ENCODE data around the gene LRRN2. TPM values are rescaled to one million over a fixed set of nuclear protein-coding genes. Genes with fewer than 3 reads are reported as not detected.
"Not testable (repeated sequence)": the region's sequence is repeated elsewhere in the genome, so short reads cannot be mapped to it uniquely, and the experiment has no call there.

LRRN2 gene
- 10 to 100 TPM; 11.1 to 26.3 (median 12.5) TPM for polyA plus RNA-seq (ENCODE audit: insufficient read length in 4 of 4)

DNA sequence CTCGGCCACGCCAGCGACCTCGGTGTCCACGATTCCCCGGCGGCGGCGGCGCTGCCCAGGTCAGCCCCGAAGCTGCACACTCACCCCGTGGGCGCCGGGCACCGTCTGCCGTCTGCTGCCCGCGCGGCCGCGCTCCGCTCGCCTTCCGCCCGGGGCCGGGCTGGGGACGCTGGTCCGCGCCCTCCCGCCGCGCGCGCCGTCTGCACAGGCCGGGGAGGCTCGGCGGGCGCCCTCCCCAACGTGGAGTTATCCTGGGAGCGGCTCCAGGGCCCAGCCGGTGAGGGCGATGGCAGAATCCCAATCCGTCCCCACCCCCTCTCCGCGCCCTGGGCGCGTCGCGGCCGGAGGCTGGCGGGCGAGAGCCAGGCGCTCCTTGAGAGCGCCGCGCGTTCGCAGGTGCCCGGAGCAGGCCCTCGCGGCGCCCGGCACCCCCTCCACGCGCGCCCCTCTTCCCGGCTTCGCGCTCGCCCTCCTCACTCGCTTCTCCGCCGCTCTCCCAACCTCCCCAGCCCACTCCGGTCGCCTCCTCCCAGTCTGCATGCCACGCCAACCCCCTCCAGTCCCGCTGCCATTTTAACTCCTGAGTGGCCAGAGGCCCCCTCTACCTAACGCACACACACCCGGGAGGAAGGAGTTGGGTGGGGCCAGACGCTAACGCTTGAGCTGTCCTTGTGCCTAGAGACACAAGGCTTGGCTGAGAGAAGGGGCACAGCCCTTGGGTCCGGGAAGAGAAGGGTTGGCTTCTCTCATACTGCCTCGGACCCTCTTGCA is at the start of gene LRRN2:
Gene LRRN2 (minus strand): TSS at position 503 of the 771 bp plus-strand sequence. CDS start 65,746 bp downstream, outside the sequence.
- no peak for DNase-seq (ENCODE audit: low read depth in 4 of 4, low spot score in 3 of 4)

DNA sequence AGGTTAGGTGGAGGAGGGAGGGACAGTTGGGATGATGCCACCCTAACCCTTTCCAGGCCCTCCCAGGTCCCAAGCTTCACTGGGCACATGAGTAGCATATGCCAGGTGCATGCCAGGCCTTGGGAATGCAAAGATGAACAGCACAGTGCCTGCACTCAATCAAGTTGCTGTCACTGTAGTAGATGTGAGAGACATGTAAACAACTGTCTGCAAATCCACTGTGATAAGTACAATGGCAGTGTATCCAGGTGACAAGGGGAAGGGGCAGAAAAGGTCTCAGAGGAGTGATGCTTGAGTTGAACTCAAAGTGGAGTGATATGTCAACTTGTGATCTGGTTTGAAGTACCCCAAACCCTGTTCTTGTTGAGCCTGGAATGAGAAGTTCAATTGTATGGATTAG is 49.5 kb upstream of the LRRN2 start:
- no peak for DNase-seq (ENCODE audit: low read depth in 4 of 4, low spot score in 3 of 4)

DNA sequence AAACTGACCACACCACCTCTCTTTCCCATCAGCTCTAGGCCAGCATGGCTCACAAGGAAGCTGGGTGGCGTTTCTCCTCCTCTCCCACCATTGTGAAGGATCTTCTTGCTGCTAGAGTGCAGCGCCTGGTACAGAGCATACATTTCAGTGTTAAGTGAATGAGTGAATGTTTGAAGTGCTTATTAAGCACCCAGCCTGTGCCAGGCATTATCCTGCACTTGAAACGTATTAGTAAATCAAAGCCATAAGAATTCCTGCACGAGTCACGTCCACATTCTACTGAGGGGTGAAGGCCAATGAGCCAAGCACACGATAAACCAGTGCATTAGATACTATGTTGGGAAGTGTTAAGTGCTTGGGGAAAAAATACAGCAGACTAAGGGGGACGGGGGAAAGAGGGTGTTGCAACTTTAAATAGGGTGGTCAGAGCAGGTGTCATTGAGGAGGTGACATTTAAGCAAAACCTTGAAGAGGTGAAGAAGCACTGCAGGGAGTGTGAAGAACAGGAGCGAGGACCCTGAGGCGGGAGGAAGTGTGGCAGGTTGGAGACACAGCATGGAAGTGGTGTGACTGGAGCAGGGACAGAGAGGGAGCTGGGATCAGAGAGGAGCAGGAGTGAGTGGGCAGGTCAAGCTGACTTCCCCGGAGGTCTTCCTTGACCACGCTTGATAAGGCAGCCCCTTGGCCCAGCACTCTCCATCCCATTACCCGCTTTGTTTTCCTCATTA is 48.5 kb upstream of the LRRN2 start:
- DNase-seq (ENCODE audit: low read depth in 4 of 4, low spot score in 3 of 4) = no peak

DNA sequence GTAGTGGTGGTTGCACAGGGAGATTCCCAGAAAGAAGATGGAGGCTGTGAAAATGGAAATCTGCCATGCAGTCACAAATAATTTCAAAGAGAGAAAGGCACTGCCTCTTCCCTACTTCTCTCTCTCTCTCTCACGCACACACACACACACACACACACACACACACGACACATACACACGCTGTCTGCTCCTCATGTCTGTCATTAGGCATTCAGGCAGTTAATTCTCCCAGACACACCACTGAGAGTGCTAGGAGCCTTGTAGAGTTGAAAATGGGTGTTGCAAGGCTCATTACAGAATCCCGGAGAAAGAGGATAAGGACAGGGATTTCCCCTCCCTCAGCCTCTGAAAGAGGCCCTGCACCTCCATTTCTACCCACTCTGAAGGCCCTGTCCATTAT is 47.8 kb upstream of the LRRN2 start:
- DNase-seq (ENCODE audit: low read depth in 4 of 4, low spot score in 3 of 4) = no peak

DNA sequence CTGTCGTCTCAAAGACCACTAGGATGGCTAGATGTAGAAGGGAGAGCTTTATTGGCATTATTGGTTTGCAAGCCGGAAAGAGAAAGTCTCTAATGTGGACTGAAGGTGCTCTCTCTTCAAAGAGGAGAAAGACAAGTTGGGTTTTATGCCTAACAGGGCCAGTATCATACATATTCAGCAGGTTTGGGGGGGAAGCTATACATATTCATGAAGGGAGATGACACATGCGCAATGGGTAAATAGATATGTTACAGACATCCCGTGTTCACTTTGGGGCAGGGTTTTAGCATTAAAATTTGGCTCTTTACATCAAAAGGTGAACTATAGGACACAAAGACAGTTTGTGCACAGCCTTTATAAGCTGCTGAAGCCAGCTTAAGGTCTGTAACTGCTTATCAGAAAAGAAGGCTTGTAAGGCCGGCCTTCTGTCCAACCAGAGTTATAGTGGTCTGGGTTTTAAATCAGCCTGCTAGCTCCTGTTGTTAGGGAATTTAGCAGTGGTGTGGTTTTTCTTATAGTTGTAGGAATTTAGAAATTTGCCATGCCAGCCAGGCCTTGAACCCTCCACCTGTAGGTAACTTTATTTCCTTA is 46.5 kb upstream of the LRRN2 start:
- DNase-seq (ENCODE audit: low read depth in 4 of 4, low spot score in 3 of 4) = no peak

DNA sequence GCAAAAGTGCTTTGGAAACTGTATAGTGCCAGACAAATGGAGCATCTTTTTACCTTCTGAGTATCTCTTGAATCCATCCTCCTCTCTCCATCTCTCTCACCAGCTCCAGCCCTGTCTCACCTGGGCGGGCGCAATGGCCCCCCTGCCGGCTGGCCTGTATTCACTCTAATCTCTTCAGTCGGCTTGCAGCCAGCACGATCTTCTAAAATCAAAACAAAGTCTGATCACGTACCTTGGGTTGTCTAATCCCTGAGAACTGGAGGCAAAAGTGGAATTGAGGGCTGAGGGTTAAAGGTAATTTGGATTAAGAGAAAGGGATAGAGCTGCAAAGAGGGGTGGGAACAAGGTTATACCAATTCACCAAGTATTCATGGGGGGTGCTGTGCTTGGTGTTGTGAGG is 46.0 kb upstream of the LRRN2 start:
- DNase-seq (ENCODE audit: low read depth in 4 of 4, low spot score in 3 of 4) = no peak

DNA sequence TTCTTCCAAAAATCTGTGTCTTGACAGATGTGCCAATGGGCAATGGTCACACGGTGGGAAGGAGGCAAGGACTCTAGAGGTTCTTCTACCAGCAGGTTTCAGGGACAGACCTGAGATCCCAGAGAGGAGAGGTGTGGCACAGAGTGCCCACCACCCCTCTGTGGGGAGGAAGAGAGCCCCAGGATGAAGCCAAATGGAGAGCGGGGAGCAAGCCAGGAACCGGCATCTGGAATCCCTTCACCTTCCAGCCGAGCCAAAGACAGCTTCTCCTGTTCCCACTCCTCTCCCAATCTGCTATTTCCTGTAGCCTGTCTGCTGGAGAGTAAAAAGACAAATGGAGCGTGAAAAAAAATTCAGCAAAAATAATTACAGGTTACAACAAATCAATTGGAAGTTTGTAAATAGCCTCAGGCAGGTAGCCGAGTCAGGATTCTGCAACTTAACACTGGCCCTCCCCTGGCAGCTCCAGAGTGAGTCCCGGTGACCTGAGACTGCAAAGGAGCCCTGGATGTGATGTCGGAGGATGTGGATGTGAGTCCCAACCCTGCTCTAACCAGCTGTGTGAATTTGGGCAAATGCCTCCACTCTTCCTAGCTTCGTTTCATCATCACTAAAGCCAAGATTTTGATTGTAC is 45.4 kb upstream of the LRRN2 start:
- DNase-seq (ENCODE audit: low read depth in 4 of 4, low spot score in 3 of 4) = no peak

DNA sequence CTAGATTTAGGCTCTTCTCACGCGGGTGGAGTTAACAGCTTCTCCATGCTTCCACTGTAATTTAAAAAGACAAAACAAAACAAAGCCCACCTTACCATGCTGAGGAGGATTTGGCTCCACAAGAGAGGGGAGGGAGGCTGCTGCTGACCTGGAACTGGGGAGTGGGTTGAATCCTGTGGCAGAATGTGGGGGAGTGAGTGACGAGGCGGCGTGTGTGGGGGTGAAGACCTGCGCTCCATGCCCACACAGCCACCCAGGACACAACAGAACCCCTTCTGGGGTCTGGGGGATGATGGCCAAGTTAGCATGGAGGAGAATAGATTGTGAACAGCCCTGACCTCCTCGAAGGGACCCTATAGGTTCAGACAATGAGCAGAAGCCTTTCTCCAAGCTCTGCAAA is 44.0 kb upstream of the LRRN2 start:
- DNase-seq (ENCODE audit: low read depth in 4 of 4, low spot score in 3 of 4) = no peak

DNA sequence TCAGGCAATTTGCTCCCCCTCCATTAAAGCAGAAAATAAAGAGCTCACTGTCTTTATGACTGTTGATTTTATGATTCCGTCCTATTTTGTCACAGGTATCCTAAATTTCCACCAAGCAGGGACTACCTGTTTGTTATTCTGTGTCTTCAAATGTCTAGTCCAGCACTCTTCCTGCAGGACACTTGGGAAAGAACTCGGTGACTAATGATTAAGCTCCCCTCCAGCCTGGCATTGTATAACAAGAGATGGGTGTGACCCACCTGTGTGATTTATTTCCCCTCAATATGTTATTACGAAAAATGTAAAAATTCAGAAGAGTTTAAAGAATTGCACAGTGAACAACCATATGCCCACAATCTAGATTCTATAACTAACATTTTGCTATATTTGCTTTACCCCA is 42.9 kb upstream of the LRRN2 start:
- no peak for DNase-seq (ENCODE audit: low read depth in 4 of 4, low spot score in 3 of 4)

DNA sequence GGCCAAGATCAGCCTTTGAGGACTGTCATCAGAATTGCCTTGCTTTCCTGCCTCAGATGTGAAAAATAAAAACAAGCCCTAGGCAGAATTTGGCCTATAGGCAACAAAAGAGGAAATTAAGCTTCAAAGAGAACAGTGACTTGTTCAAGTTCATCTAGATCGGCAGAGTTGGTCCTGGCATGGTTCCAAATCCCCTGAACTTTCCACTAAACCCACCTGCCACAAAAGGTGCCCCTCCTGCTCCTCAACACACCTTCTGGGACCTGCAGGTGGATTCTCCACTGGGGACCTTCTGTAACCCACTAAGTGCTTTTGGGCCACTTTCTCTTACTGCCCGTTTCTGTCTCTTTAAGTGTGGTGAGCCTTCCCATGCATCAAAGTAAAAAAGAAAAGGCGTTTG is 42.5 kb upstream of the LRRN2 start:
- DNase-seq (ENCODE audit: low read depth in 4 of 4, low spot score in 3 of 4) = no peak

DNA sequence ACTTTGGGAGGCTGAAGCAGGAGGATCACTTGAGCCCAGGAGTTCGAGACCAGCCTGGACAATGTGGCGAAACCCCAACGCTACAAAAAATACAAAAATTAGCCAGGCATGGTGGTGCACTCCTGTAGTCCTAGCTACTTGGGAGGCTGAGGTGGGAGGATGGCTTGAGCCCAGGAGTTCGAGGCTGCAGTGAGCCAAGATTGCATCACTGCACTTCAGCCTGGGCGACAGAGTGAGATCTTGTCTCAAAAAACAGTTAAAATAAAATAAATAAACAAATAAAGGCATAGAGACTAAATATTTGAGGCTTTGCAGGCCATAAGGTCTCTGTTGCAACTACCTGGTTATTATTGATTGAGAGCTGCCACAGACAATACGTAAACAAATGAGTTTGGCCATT is 41.9 kb upstream of the LRRN2 start:
- not testable (repeated sequence) for DNase-seq (ENCODE audit: low read depth in 4 of 4, low spot score in 3 of 4)

DNA sequence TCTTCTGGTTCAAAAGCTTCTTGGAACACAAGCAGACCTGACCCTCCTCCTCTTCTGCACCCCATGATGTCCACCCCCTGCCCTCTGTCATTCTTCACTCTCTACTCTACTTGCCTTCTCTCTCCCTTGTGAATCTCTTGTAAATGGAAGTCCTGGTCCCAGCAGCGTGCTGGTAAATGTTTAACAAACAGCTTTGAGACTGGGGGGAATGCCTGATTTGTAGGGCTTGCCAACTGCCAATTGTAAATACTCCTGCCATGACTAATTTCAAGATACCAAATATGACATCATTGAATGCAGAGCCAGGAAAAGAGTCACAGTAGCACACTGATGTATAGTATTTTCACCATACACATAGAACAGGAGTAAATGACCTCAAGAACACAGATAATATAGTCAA is 40.9 kb upstream of the LRRN2 start:
- DNase-seq (ENCODE audit: low read depth in 4 of 4, low spot score in 3 of 4) = no peak

DNA sequence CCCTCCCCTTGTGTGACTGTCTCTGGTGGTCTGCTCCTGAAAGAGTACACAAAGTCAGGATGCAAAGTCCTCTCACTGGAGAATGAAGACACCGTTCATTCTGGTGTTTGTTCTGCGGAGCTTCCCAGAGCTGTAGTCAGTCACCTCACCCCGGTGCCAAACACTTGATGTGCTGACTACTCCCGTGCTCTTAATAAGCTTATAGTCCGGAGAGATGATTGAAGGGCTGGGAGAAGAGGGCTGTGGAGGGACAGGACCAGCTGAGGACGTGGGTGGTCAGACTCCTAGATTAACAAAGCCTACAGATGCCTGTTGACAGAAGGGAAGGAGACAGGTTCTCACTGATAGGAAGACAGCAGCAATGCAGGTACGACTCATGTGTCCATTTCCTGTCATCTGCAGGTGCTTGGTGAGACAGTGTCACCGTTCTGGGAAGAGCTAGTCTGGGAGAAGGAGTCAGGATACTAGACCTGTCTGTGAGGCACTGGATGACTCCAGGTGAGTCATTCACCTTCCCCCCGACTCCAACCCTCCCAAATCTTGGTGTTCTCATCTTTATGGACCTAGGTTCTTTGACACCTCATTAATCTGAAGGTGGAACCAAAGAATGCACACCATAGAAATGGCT is 40.4 kb upstream of the LRRN2 start:
- DNase-seq (ENCODE audit: low read depth in 4 of 4, low spot score in 3 of 4) = no peak

DNA sequence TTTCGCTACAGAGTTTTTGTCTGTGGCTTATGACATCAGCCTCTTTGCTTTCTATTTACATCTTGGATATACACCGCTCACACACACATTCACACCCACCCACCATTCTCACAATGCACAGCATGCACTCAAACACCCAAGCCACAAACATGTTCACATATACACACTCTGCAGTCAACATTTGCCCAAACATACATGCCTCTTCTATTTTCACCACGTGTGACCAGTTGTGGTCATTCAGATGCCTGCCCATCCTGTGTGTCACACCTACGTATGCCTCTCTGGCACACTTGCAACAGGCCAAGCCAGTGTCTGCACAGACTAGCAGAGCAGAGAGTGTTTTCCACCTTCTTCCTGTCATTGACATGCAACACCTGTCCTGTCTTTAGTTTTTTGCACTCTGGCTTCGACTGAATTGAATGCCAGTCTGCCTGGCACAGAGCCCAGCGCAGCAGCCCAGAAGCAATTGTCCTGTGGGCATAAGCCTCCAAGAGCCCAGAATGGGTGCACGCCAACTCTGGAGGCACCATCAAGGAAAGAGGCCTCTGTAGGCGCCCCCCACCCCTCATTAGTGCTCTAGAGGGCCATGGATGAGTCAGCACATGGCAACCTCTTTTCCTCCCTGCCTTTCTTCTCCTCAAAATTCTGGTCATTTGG is 37.7 kb upstream of the LRRN2 start:
- no peak for DNase-seq (ENCODE audit: low read depth in 4 of 4, low spot score in 3 of 4)

DNA sequence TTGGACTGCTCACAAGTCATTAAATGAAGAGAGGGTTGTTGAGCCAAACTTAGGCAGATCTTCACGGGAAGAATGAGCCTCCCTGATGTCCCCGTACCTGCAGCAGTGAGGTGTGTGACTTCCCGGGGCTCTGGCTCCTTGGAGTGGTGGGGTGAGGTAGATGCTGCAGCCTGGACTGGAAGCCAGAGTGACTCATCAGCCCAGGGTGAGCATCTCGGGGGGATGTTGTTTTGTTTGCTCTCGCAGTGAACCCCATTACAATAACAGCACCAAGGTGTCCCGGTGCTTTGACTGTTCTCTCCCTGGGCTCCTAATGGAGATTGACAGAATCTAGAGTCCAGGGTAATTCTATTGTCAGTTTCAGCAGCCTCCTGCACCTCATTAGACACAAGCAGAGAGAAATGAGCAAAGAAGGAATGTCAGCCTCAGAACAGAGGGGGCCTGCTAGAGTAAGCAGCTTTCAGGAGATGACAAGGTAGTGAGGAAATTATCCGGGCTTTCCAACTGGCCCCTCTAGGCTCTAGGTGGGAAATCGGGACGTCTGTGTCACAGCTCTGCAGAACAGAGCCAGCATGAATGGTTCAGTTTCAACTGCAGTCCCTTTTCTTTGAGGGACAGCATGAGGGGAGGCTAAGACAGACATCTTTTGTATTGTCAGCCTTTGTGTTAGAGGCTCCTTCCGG is 36.0 kb upstream of the LRRN2 start:
- no peak for DNase-seq (ENCODE audit: low read depth in 4 of 4, low spot score in 3 of 4)

DNA sequence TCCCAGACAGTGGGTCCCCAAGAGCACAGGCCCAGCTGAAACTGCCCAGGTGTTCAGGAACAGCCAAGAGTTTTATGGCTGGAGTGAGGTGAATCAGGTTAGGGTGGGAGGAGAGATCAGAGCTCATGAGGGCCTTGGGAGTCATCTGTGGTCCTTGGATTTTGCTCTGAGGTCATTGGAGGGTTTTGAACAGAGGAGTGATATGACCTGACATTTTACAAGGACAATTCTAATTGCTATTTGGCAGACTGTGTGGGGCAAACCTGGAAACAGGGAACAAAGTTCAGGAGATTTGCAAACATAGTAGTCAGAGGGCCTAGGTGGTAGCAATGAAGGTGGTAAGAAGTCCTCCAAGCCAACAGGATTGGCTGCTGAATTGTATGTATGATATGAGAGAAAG is 31.1 kb upstream of the LRRN2 start:
- no peak for DNase-seq (ENCODE audit: low read depth in 4 of 4, low spot score in 3 of 4)

DNA sequence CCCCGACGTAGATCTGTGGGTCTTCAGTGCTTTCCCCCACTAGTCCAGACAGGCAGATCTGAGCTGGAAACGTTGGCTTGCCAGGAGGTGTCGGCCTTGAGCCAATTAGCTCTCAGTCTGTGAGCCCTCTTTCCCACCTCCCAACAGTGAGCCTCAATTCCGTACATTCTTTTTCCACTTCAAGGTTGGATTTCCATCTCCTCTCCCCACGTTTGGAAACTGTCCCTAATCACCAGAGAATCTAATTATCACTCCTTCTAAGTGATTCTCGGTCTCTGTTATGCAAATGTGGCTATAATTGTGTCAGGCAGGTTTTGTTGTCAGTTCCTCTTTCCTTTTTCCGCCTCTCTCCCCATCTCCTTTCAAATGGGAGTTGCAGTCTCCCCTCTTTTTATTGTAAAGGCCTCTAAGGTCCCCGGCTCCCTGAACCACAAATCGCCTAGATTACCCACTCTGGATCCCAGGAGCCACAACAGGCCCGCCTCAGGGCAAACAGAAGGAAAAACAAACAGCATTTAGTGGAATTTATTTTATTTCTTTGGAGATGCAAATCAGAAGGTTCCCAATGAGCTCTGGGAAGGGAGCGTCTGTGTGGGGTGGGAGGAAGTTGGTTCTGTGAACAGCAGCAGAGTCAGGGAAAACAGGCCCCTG is 29.4 kb upstream of the LRRN2 start:
- DNase-seq (ENCODE audit: low read depth in 4 of 4, low spot score in 3 of 4) = no peak

DNA sequence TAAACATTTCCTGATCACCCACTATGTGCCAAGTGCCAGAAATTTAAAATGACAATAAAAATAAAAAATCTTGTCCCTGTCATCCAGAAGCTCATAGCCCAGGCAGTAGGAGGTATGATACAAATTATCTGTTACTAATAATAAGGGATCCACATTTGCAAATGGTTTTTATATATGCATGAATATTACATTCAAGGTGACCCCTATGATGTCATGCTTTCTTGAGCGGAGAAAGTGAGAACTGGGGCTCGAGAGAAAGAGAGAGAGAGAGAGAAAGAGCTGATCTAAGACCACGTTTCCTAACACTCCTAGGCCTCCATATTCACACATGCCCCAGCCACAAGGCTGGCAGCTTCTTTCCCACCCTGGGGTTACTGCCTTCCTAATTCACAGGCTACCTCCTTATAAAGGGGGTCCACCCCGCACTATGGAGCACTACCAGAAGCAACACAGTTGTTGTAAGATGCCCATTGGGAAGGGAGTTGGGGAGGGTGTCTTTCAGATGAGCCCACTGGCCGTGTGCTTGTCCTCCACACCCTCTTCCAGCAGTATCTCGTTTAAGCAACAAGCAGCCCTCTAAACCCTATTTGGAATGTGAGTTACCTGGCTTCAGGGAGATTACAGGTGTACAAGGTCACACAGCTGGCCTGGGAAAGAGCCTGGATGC is 28.8 kb upstream of the LRRN2 start:
- no peak for DNase-seq (ENCODE audit: low read depth in 4 of 4, low spot score in 3 of 4)

DNA sequence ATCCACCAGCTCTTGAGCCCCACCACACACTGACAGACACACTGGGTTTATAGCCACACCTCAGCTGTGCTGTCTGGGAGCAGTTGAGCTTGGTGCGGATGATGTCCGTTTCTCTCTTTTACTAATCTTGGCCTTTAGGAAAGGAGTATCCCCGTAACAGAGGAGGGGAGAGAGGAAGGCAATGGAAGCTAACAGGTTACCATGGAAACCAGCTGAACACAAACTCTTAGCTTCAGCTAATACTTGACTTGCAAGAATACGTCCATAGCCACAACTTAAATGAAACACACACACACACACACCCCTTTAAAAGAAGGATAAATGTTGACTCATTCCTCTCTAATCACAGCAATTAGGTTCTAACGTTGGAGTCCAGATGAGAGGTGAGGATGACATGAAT is 28.0 kb upstream of the LRRN2 start:
- DNase-seq (ENCODE audit: low read depth in 4 of 4, low spot score in 3 of 4) = no peak

Data from left renal pelvis (tissue), 4 donors.